OCI-LY3 (cell line): Measurements from ENCODE around the gene NTN4.
A peak's percentile ranks its signal among the peaks of the same experiment; 100 is the strongest.

ENCODE experiments used
- CTCF ChIP-seq: fragments of 200-600, 300-600 bp; sonication (generic); IDR thresholded peaks from 2 replicates; pipeline ENCODE4 v1.5.1; 2014; ENCODE audit warnings: antibody characterized with exemption, low read length, low read depth
- EZH2phosphoT487 ChIP-seq: fragments of 200-600 bp; shearing (Covaris generic); IDR thresholded peaks from 2 replicates; pipeline ENCODE4 v1.6.1; 2018; ENCODE audit warnings: antibody characterized with exemption, mixed run types, low read depth

GRCh38 chr12:95721320-95721719 is 69.2 kb downstream of the NTN4 start:
- TF ChIP-seq CTCF: peak; percentile 22; the same call in 1 of the 2 replicates
- TF ChIP-seq EZH2phosphoT487: no peak
